Activated B cell treated with CpG ODN at 0.5 μM for 24 hours (primary cell): ENCODE data around the gene EPN3. TPM values are rescaled to one million over a fixed set of nuclear protein-coding genes. Genes with fewer than 3 reads are reported as not detected.

Source experiments
- ATAC-seq: fragments of 200-7000 bp; cut with Tn5 transposase; one replicate; pipeline ENCODE4 v1.10.0; 2021; ENCODE audit warnings: low read depth, mild to moderate bottlenecking, moderate library complexity
- CTCF ChIA-PET: fragments of 350-600 bp; sonication (Branson Sonifier 250); formaldehyde crosslinking; loops from one replicate; lab custom pipeline; 2021; ENCODE audit warnings: antibody characterized with exemption; lab: Charles Lee
- POLR2A ChIA-PET: fragments of 350-600 bp; sonication (Branson Sonifier 250); formaldehyde crosslinking; loops from one replicate; lab custom pipeline; 2021; ENCODE audit warnings: antibody characterized with exemption; lab: Charles Lee
- DNase-seq: peaks from one replicate; pipeline ENCODE4 v3.0.0; 2022
- H3K27ac Mint-ChIP-seq: one replicate; pipeline ENCODE4 v1.8.0; 2020; ENCODE audit warnings: mixed read lengths
- H3K27me3 Mint-ChIP-seq: one replicate; pipeline ENCODE4 v1.8.0; 2021; ENCODE audit warnings: mixed read lengths
- H3K36me3 Mint-ChIP-seq: one replicate; pipeline ENCODE4 v1.8.0; 2021; ENCODE audit warnings: low read depth, mixed read lengths
- H3K4me1 Mint-ChIP-seq: one replicate; pipeline ENCODE4 v1.8.0; 2021; ENCODE audit warnings: mixed read lengths
- H3K4me3 Mint-ChIP-seq: one replicate; pipeline ENCODE4 v1.8.0; 2020; ENCODE audit warnings: mild to moderate bottlenecking, mixed read lengths
- H3K9me3 Mint-ChIP-seq: one replicate; pipeline ENCODE4 v1.8.0; 2020; ENCODE audit warnings: mixed read lengths
- intact Hi-C: fragments of 100-400 bp; cut with micrococcal nuclease; formaldehyde crosslinking; loops from one replicate; pipeline ENCODE4 v1.15.1; 2024
- total RNA-seq: library from RNA; stranded (reverse); gene quantifications from 2 replicates; pipeline ENCODE4 v1.2.3, GENCODE V29; 2022
- TF ChIP-seq, protein P1 (sequence below): fragments of 200-600 bp; IDR thresholded peaks from one replicate; pipeline ENCODE4 v1.8.0; 2022; ENCODE audit warnings: antibody characterized with exemption, mild to moderate bottlenecking

The EPN3 gene
- total RNA-seq, 1 donor from 2014 or later: not detected

- Mint-ChIP-seq H3K9me3 (no peaks in the 10 kb centered on the region), H3K27me3 (peaks cover 2% of the 10 kb centered on the region), H3K27ac (no peak overlapping the region), H3K36me3 (no peaks in the 10 kb centered on the region), H3K4me3 (no peak overlapping the region), H3K4me1 (no peaks in the 10 kb centered on the region)
- ATAC-seq (no peak), DNase-seq (no peak)
- ChIA-PET POLR2A (no interaction called here), CTCF (no interaction called here)
- intact Hi-C loops: no loop called here
- TF ChIP-seq, protein P1, sequence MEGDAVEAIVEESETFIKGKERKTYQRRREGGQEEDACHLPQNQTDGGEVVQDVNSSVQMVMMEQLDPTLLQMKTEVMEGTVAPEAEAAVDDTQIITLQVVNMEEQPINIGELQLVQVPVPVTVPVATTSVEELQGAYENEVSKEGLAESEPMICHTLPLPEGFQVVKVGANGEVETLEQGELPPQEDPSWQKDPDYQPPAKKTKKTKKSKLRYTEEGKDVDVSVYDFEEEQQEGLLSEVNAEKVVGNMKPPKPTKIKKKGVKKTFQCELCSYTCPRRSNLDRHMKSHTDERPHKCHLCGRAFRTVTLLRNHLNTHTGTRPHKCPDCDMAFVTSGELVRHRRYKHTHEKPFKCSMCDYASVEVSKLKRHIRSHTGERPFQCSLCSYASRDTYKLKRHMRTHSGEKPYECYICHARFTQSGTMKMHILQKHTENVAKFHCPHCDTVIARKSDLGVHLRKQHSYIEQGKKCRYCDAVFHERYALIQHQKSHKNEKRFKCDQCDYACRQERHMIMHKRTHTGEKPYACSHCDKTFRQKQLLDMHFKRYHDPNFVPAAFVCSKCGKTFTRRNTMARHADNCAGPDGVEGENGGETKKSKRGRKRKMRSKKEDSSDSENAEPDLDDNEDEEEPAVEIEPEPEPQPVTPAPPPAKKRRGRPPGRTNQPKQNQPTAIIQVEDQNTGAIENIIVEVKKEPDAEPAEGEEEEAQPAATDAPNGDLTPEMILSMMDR: no peak
These were observed 34.3 kb upstream of the EPN3 start for GRCh38 chr17:50498021-50498874.

DNA sequence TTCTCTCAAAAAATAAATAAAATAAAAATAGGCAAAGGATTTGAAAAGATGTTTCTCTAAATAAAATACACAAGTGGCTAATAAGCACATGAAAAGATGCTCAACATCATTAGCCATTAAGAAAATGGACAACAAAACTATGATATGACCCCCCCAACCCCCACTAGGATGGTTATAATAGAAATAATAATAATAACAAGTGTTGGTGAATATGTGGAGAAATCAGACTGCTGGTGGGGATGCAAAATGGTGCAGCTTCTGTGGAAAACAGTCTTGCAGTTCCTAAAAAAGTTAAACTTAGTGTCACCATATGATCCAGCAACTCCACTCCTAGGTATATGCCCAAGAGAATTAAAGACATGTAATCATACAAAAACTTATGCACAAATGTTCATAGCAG lies 33.3 kb upstream of the EPN3 start:
- CTCF ChIA-PET: no interaction called here
- Mint-ChIP-seq H3K27me3 (peaks cover 2% of the 10 kb centered on the region), H3K4me1 (no peaks in the 10 kb centered on the region), H3K36me3 (no peaks in the 10 kb centered on the region), H3K27ac (no peak overlapping the region), H3K9me3 (no peaks in the 10 kb centered on the region), H3K4me3 (no peak overlapping the region)
- TF ChIP-seq, protein P1: no peak
- ATAC-seq: no peak
- intact Hi-C loops: no loop called here
- POLR2A ChIA-PET: no interaction called here
- DNase-seq: no peak

DNA sequence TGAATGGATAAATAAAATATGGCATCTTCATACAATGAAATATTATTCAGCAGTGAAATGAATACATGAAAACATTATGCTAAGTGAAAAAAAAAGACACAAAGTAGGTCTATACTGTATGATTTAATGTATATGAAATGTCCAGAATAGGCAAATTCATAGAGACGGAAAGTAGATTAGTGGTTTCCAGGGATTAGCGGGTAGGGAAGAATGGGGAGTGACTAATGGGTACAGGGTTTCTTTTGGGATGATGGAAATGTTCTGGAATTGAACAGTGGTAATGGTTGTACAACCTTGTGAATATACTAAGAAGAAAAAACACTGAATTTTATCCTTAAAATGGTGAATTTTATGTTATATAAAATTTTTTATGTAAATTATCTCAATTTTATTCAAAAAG lies 32.8 kb upstream of the EPN3 start:
- intact Hi-C loops: no loop called here
- no peak for DNase-seq
- CTCF ChIA-PET: no interaction called here

DNA sequence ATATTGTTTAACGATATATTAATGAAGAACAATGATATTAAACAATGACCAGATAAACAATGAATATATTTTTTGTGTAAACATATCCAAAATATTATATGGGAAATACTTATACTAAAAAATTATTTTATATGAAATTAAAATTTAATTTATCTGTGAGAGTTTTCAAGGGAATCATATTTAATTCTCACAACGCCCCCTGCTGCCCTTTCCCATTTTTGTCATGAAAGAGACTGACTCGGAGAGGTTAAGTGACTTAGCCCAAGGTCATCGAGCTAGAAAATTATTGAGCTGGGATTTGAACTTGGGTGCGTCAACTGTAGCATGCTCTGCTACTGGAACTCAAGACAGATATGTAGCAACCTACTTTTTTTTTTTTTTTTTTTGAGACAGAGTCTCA lies 31.5 kb upstream of the EPN3 start:
- Mint-ChIP-seq H3K36me3 (no peaks in the 10 kb centered on the region), H3K27me3 (peaks cover 2% of the 10 kb centered on the region), H3K4me3 (no peak overlapping the region), H3K9me3 (no peaks in the 10 kb centered on the region), H3K27ac (no peak overlapping the region), H3K4me1 (no peaks in the 10 kb centered on the region)
- ATAC-seq (no peak), DNase-seq (no peak)
- TF ChIP-seq, protein P1: no peak
- ChIA-PET CTCF (interaction anchor here (1.8 to 3.3 kb wide), 3 partner anchors 18 to 140 kb away, joined by 4 to 18 read pairs (median 11); no protein-coding TSS in a partner anchor), POLR2A (no interaction called here)
- intact Hi-C loops: loop anchor here (1.0 kb wide), 2 partner anchors 19 to 139 kb away; no protein-coding TSS in a partner anchor

More for the DNA sequence above, 32.8 kb upstream of the EPN3 start:
- Mint-ChIP-seq H3K4me1 (no peaks in the 10 kb centered on the region), H3K27me3 (peaks cover 2% of the 10 kb centered on the region), H3K4me3 (no peak overlapping the region), H3K36me3 (no peaks in the 10 kb centered on the region), H3K27ac (no peak overlapping the region), H3K9me3 (no peaks in the 10 kb centered on the region)
- no peak for ATAC-seq
- POLR2A ChIA-PET: no interaction called here
- TF ChIP-seq, protein P1: no peak

GRCh38 chr17:50502301-50502990 lies 30.1 kb upstream of the EPN3 start:
- CTCF ChIA-PET: interaction anchor here (0.8 to 3.3 kb wide), 3 partner anchors 10 to 141 kb away, joined by 3 to 18 read pairs (median 4); no protein-coding TSS in a partner anchor
- TF ChIP-seq, protein P1: no peak
- no peak for DNase-seq
- no peak overlapping the region for H3K4me3 Mint-ChIP-seq
- ATAC-seq: no peak
- POLR2A ChIA-PET: interaction anchor here (0.6 kb wide), 1 partner anchor 204 kb away, joined by 3 read pairs; no protein-coding TSS in a partner anchor
- H3K27ac Mint-ChIP-seq: no peak overlapping the region
- no peaks in the 10 kb centered on the region for H3K36me3 Mint-ChIP-seq
- no peaks in the 10 kb centered on the region for H3K9me3 Mint-ChIP-seq
- H3K27me3 Mint-ChIP-seq: no peaks in the 10 kb centered on the region
- intact Hi-C loops: no loop called here
- H3K4me1 Mint-ChIP-seq: no peaks in the 10 kb centered on the region
